HCT116 (cell line): ENCODE results near the gene SDSL.

Source experiments
- ATF3 ChIP-seq: IDR thresholded peaks from 2 replicates; pipeline ENCODE4 v1.6.1; 2012
- CBX3 ChIP-seq: IDR thresholded peaks from 2 replicates; pipeline ENCODE4 v1.6.1; 2012; ENCODE audit warnings: low read depth
- CEBPB ChIP-seq: IDR thresholded peaks from 2 replicates; pipeline ENCODE4 v1.6.1; 2012; ENCODE audit warnings: low read depth
- EGR1 ChIP-seq: IDR thresholded peaks from 2 replicates; pipeline ENCODE4 v1.6.1; 2012; ENCODE audit warnings: low read depth
- EZH2 ChIP-seq: fragments of 200-600 bp; sonication (generic); IDR thresholded peaks from 2 replicates; pipeline ENCODE4 v1.6.1; 2017; ENCODE audit warnings: antibody characterized with exemption, mixed run types
- EZH2phosphoT487 ChIP-seq: fragments of 200-600 bp; IDR thresholded peaks from 2 replicates; pipeline ENCODE4 v1.6.1; 2018; ENCODE audit warnings: antibody characterized with exemption, borderline replicate concordance
- POLR2A ChIP-seq: IDR thresholded peaks from 2 replicates; pipeline ENCODE4 v1.7.0; 2011; ENCODE audit warnings: borderline replicate concordance; ENCODE audit not compliant: insufficient read depth, insufficient read length; ENCODE audit errors: extremely low read depth
- POLR2AphosphoS5 ChIP-seq: IDR thresholded peaks from 2 replicates; pipeline ENCODE4 v1.6.1; 2011; ENCODE audit warnings: mild to moderate bottlenecking, low read depth, low read length, moderate library complexity
- REST ChIP-seq: IDR thresholded peaks from 2 replicates; pipeline ENCODE4 v1.6.1; 2012; ENCODE audit warnings: low read depth
- SRF ChIP-seq: IDR thresholded peaks from 2 replicates; pipeline ENCODE4 v1.6.1; 2012; ENCODE audit warnings: low read depth
- ZFX ChIP-seq: fragments of 450-650 bp; IDR thresholded peaks from 2 replicates; pipeline ENCODE4 v1.6.1; 2017
- ZNF274 ChIP-seq: fragments of 200-500 bp; sonication (Bioruptor generic); IDR thresholded peaks from 2 replicates; pipeline ENCODE4 v1.6.1; 2014; ENCODE audit warnings: mild to moderate bottlenecking, low read depth, low read length, inconsistent platforms
- TF ChIP-seq, protein P1 (sequence below), 3 experiments: fragments of 200-600 bp in 1 of 3; sonication (generic) in 1 of 3; IDR thresholded peaks in 2 of 3; conservative IDR thresholded peaks in 1 of 3; 2 replicates each; pipeline ENCODE4 v1.5.1; 2012 to 2017; ENCODE audit warnings: low read depth in 2 of 3, low read length in 2 of 3, antibody characterized with exemption in 1 of 3, borderline replicate concordance in 1 of 3, control low read depth in 1 of 3, mild to moderate bottlenecking in 1 of 3, mixed read lengths in 1 of 3, mixed run types in 1 of 3, moderate library complexity in 1 of 3; ENCODE audit not compliant: insufficient read depth in 1 of 3
- TF ChIP-seq, protein P2 (sequence below): IDR thresholded peaks from 2 replicates; pipeline ENCODE4 v1.6.1; 2012

DNA sequence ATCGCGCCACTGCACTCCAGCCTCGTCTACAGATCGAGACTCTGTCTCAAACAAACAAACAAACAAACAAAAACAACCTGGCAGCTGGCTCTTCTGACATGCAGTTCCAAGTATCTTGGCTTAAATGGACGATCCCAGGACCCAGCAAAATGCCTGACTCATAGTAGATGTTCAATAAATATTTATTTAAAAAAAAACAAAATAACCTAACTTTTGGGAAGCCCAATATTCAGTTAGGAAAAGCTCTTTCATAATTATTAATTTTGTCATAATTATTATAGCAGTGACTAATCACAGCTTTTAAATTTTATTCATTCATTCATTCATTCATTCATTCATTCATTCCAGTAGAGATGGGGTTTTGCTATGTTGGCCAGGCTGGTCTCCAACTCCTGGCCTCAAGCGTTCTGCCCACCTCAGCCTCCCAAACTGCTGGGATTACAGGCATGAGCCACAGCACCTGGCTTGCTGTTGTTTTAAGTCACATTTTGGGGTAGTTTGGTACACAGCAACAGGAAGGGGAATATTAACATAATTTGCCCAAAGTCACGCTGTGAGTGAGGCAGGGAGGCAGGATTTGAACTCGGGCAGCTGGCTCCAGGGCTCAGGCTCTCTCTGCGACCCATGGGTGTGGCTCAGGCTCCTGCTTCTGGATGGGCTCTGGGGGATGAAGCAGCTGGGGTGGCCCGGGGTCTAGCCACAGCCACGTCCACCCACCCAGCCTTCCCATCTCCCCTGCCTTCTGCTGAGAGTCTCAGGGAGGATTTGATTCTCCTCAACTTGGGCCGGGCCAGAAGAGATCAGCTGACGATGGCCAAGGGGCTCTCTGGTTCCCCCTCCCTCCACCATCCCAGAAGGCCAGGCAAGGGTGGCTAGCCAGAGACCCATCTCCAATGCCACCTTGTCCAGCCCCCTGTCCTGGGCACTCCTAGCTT, 20.8 kb upstream of the SDSL start:
- no peak for TF ChIP-seq POLR2AphosphoS5
- TF ChIP-seq REST: no peak
- no peak for TF ChIP-seq EGR1
- TF ChIP-seq, protein P1, sequence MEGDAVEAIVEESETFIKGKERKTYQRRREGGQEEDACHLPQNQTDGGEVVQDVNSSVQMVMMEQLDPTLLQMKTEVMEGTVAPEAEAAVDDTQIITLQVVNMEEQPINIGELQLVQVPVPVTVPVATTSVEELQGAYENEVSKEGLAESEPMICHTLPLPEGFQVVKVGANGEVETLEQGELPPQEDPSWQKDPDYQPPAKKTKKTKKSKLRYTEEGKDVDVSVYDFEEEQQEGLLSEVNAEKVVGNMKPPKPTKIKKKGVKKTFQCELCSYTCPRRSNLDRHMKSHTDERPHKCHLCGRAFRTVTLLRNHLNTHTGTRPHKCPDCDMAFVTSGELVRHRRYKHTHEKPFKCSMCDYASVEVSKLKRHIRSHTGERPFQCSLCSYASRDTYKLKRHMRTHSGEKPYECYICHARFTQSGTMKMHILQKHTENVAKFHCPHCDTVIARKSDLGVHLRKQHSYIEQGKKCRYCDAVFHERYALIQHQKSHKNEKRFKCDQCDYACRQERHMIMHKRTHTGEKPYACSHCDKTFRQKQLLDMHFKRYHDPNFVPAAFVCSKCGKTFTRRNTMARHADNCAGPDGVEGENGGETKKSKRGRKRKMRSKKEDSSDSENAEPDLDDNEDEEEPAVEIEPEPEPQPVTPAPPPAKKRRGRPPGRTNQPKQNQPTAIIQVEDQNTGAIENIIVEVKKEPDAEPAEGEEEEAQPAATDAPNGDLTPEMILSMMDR (IDR thresholded peaks at IDR 0.05 in 2 of 3, conservative IDR thresholded peaks at IDR 0.05 in 1 of 3; ENCODE audit: borderline replicate concordance in 1 of 3, insufficient read depth in 1 of 3, low read depth in 2 of 3, low read length in 2 of 3): no peak
- no peak for TF ChIP-seq EZH2phosphoT487
- TF ChIP-seq ZNF274: no peak
- no peak for TF ChIP-seq POLR2A
- TF ChIP-seq CEBPB: no peak
- TF ChIP-seq, protein P2, sequence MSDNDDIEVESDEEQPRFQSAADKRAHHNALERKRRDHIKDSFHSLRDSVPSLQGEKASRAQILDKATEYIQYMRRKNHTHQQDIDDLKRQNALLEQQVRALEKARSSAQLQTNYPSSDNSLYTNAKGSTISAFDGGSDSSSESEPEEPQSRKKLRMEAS: no peak
- TF ChIP-seq CBX3: no peak
- TF ChIP-seq ZFX: no peak
- no peak for TF ChIP-seq EZH2
- TF ChIP-seq SRF: no peak
- TF ChIP-seq ATF3: no peak
